ENCODE data around the gene CBX5.
A peak's percentile ranks its signal among the peaks of the same experiment; 100 is the strongest.
"Not testable (repeated sequence)": the region's sequence is repeated elsewhere in the genome, so short reads cannot be mapped to it uniquely, and the experiment has no call there.

Gene CBX5

GRCh38 chr12:54294152-54294952, 14.4 kb upstream of the CBX5 start:
- H3K4me1 ChIP-seq (ENCODE audit: control insufficient read depth in 2 of 2, insufficient read depth in 2 of 2, low read length in 2 of 2), result peaks cover 0 to 2% of the 10 kb centered on the region in 2 donors
- no peaks in the 10 kb centered on the region for H3K9me3 ChIP-seq (ENCODE audit: control insufficient read depth in 2 of 2, low read length in 2 of 2)
- H3K9ac ChIP-seq (ENCODE audit: low read depth in 1 of 2, low read length in 2 of 2), result no peak overlapping the region
- no peaks in the 10 kb centered on the region for H3K36me3 ChIP-seq (ENCODE audit: control insufficient read depth in 2 of 2, insufficient read depth in 2 of 2, low read length in 2 of 2)
- no peak overlapping the region for H3K4me3 ChIP-seq (ENCODE audit: low read length in 2 of 2)
- peaks cover 4 to 6% of the 10 kb centered on the region in 2 donors for H3K27me3 ChIP-seq (ENCODE audit: control insufficient read depth in 2 of 2, insufficient read depth in 2 of 2, low read length in 2 of 2)
- H3K27ac ChIP-seq (ENCODE audit: low read depth in 2 of 2, low read length in 2 of 2), result no peak overlapping the region

GRCh38 chr12:54292931-54293241, 13.0 kb upstream of the CBX5 start:
- Histone ChIP-seq H3K36me3 (ENCODE audit: control insufficient read depth in 2 of 2, insufficient read depth in 2 of 2, low read length in 2 of 2) (peaks cover 3 to 4% of the 10 kb centered on the region in 2 donors), H3K27me3 (ENCODE audit: control insufficient read depth in 2 of 2, insufficient read depth in 2 of 2, low read length in 2 of 2) (no peaks in the 10 kb centered on the region), H3K4me1 (ENCODE audit: control insufficient read depth in 2 of 2, insufficient read depth in 2 of 2, low read length in 2 of 2) (peaks cover 8% of the 10 kb centered on the region in 2 donors), H3K9me3 (ENCODE audit: control insufficient read depth in 2 of 2, low read length in 2 of 2) (no peaks in the 10 kb centered on the region), H3K9ac (ENCODE audit: low read depth in 1 of 2, low read length in 2 of 2) (no peak overlapping the region), H3K4me3 (ENCODE audit: low read length in 2 of 2) (no peak overlapping the region), H3K27ac (ENCODE audit: low read depth in 2 of 2, low read length in 2 of 2) (no peak overlapping the region)

GRCh38 chr12:54292083-54292930, 12.4 kb upstream of the CBX5 start:
- H3K4me3 ChIP-seq (ENCODE audit: low read length in 2 of 2), result no peak overlapping the region
- no peak overlapping the region for H3K27ac ChIP-seq (ENCODE audit: low read depth in 2 of 2, low read length in 2 of 2)

GRCh38 chr12:54287261-54288157, 7.6 kb upstream of the CBX5 start:
- H3K4me3 ChIP-seq (ENCODE audit: low read length in 2 of 2), result no peak overlapping the region
- no peak overlapping the region for H3K9ac ChIP-seq (ENCODE audit: low read depth in 1 of 2, low read length in 2 of 2)
- H3K9me3 ChIP-seq (ENCODE audit: control insufficient read depth in 2 of 2, low read length in 2 of 2), result no peaks in the 10 kb centered on the region
- peaks cover 46 to 49% of the 10 kb centered on the region in 2 donors for H3K36me3 ChIP-seq (ENCODE audit: control insufficient read depth in 2 of 2, insufficient read depth in 2 of 2, low read length in 2 of 2)
- H3K4me1 ChIP-seq (ENCODE audit: control insufficient read depth in 2 of 2, insufficient read depth in 2 of 2, low read length in 2 of 2), result peaks cover 45 to 50% of the 10 kb centered on the region in 2 donors
- H3K27me3 ChIP-seq (ENCODE audit: control insufficient read depth in 2 of 2, insufficient read depth in 2 of 2, low read length in 2 of 2), result no peaks in the 10 kb centered on the region
- peak overlapping the region; percentile 29 to 56 for H3K27ac ChIP-seq (ENCODE audit: low read depth in 2 of 2, low read length in 2 of 2)

More at GRCh38 chr12:54292083-54292930, 12.4 kb upstream of the CBX5 start:
- H3K27me3 ChIP-seq (ENCODE audit: control insufficient read depth in 2 of 2, insufficient read depth in 2 of 2, low read length in 2 of 2), result no peaks in the 10 kb centered on the region
- peaks cover 13% of the 10 kb centered on the region in 2 donors for H3K4me1 ChIP-seq (ENCODE audit: control insufficient read depth in 2 of 2, insufficient read depth in 2 of 2, low read length in 2 of 2)
- H3K9ac ChIP-seq (ENCODE audit: low read depth in 1 of 2, low read length in 2 of 2), result no peak overlapping the region
- H3K9me3 ChIP-seq (ENCODE audit: control insufficient read depth in 2 of 2, low read length in 2 of 2), result no peaks in the 10 kb centered on the region
- H3K36me3 ChIP-seq (ENCODE audit: control insufficient read depth in 2 of 2, insufficient read depth in 2 of 2, low read length in 2 of 2), result peaks cover 8% of the 10 kb centered on the region in 2 donors

GRCh38 chr12:54286042-54287030, 6.4 kb upstream of the CBX5 start:
- peak overlapping the region; percentile 28 to 44 for H3K4me3 ChIP-seq (ENCODE audit: low read length in 2 of 2)
- H3K36me3 ChIP-seq (ENCODE audit: control insufficient read depth in 2 of 2, insufficient read depth in 2 of 2, low read length in 2 of 2), result peaks cover 51 to 54% of the 10 kb centered on the region in 2 donors

GRCh38 chr12:54285150-54286041, 5.5 kb upstream of the CBX5 start:
- no peaks in the 10 kb centered on the region for H3K27me3 ChIP-seq (ENCODE audit: control insufficient read depth in 2 of 2, insufficient read depth in 2 of 2, low read length in 2 of 2)
- H3K9ac ChIP-seq (ENCODE audit: low read depth in 1 of 2, low read length in 2 of 2), result peak overlapping the region; percentile 7 to 24
- peak overlapping the region; percentile 28 to 44 for H3K4me3 ChIP-seq (ENCODE audit: low read length in 2 of 2)
- H3K9me3 ChIP-seq (ENCODE audit: control insufficient read depth in 2 of 2, low read length in 2 of 2), result no peaks in the 10 kb centered on the region
- peak overlapping the region; percentile 48 to 51 for H3K27ac ChIP-seq (ENCODE audit: low read depth in 2 of 2, low read length in 2 of 2)
- peaks cover 56 to 63% of the 10 kb centered on the region in 2 donors for H3K4me1 ChIP-seq (ENCODE audit: control insufficient read depth in 2 of 2, insufficient read depth in 2 of 2, low read length in 2 of 2)
- peaks cover 51 to 54% of the 10 kb centered on the region in 2 donors for H3K36me3 ChIP-seq (ENCODE audit: control insufficient read depth in 2 of 2, insufficient read depth in 2 of 2, low read length in 2 of 2)

More at GRCh38 chr12:54286042-54287030, 6.4 kb upstream of the CBX5 start:
- peaks cover 56 to 61% of the 10 kb centered on the region in 2 donors for H3K4me1 ChIP-seq (ENCODE audit: control insufficient read depth in 2 of 2, insufficient read depth in 2 of 2, low read length in 2 of 2)
- H3K9ac ChIP-seq (ENCODE audit: low read depth in 1 of 2, low read length in 2 of 2), result peak overlapping the region in 1 of 2 donors; percentile 7
- H3K27ac ChIP-seq (ENCODE audit: low read depth in 2 of 2, low read length in 2 of 2), result peak overlapping the region; percentile 48 to 51
- no peaks in the 10 kb centered on the region for H3K9me3 ChIP-seq (ENCODE audit: control insufficient read depth in 2 of 2, low read length in 2 of 2)
- no peaks in the 10 kb centered on the region for H3K27me3 ChIP-seq (ENCODE audit: control insufficient read depth in 2 of 2, insufficient read depth in 2 of 2, low read length in 2 of 2)

GRCh38 chr12:54284070-54284780, 4.3 kb upstream of the CBX5 start:
- H3K27me3 ChIP-seq (ENCODE audit: control insufficient read depth in 2 of 2, insufficient read depth in 2 of 2, low read length in 2 of 2); H3K9ac ChIP-seq (ENCODE audit: low read depth in 1 of 2, low read length in 2 of 2); H3K9me3 ChIP-seq (ENCODE audit: control insufficient read depth in 2 of 2, low read length in 2 of 2): not testable (repeated sequence)
- Histone ChIP-seq H3K4me3 (ENCODE audit: low read length in 2 of 2) (peak overlapping the region; percentile 33 to 36), H3K4me1 (ENCODE audit: control insufficient read depth in 2 of 2, insufficient read depth in 2 of 2, low read length in 2 of 2) (peaks cover 56 to 60% of the 10 kb centered on the region in 2 donors), H3K27ac (ENCODE audit: low read depth in 2 of 2, low read length in 2 of 2) (peak overlapping the region in 1 of 2 donors; percentile 6), H3K36me3 (ENCODE audit: control insufficient read depth in 2 of 2, insufficient read depth in 2 of 2, low read length in 2 of 2) (peaks cover 51 to 54% of the 10 kb centered on the region in 2 donors)

- Histone ChIP-seq H3K9ac (ENCODE audit: low read depth in 1 of 2, low read length in 2 of 2) (peak overlapping the region; percentile 38 to 84), H3K4me3 (ENCODE audit: low read length in 2 of 2) (peak overlapping the region; percentile 50 to 99), H3K36me3 (ENCODE audit: control insufficient read depth in 2 of 2, insufficient read depth in 2 of 2, low read length in 2 of 2) (peaks cover 48 to 52% of the 10 kb centered on the region in 2 donors), H3K9me3 (ENCODE audit: control insufficient read depth in 2 of 2, low read length in 2 of 2) (no peaks in the 10 kb centered on the region), H3K27ac (ENCODE audit: low read depth in 2 of 2, low read length in 2 of 2) (no peak overlapping the region), H3K27me3 (ENCODE audit: control insufficient read depth in 2 of 2, insufficient read depth in 2 of 2, low read length in 2 of 2) (no peaks in the 10 kb centered on the region), H3K4me1 (ENCODE audit: control insufficient read depth in 2 of 2, insufficient read depth in 2 of 2, low read length in 2 of 2) (peaks cover 56 to 63% of the 10 kb centered on the region in 2 donors)
Measured at GRCh38 chr12:54282949-54283593, 3.1 kb upstream of the CBX5 start.
